CD4-positive, alpha-beta T cell treated with Interleukin-17A for 1 hour (primary cell): ENCODE data around the gene NMT2.
"Not testable (repeated sequence)": the region's sequence is repeated elsewhere in the genome, so short reads cannot be mapped to it uniquely, and the experiment has no call there.

Experiments
- DNase-seq: peaks from one replicate; pipeline ENCODE4 v3.0.0-alpha.2; 2020

Gene NMT2

GRCh38 chr10:15168291-15168785 is at the start of gene NMT2:
TSS of gene NMT2 (minus strand) at chr10:15168693. CDS start at chr10:15168612, 81 bp downstream.
- DNase-seq, result no peak

GRCh38 chr10:15216700-15217099 is 48.2 kb upstream of the NMT2 start:
- no peak for DNase-seq

GRCh38 chr10:15214237-15214636 is 45.7 kb upstream of the NMT2 start:
- no peak for DNase-seq

- DNase-seq, result no peak
These were observed 45.0 kb upstream of the NMT2 start for GRCh38 chr10:15213461-15213861.

GRCh38 chr10:15211464-15211979 is 43.0 kb upstream of the NMT2 start:
- no peak for DNase-seq

- no peak for DNase-seq
These were observed 42.0 kb upstream of the NMT2 start for GRCh38 chr10:15210521-15210920.

- peak; percentile 84 for DNase-seq
These were observed 41.5 kb upstream of the NMT2 start for GRCh38 chr10:15209827-15210509.

GRCh38 chr10:15208221-15208620 is 39.7 kb upstream of the NMT2 start:
- DNase-seq, result peak; percentile 5

- DNase-seq, result not testable (repeated sequence)
These were observed 38.9 kb upstream of the NMT2 start for GRCh38 chr10:15207410-15207809.

- DNase-seq, result no peak
These were observed 34.1 kb upstream of the NMT2 start for GRCh38 chr10:15202639-15203038.

GRCh38 chr10:15202301-15202621 is 33.8 kb upstream of the NMT2 start:
- not testable (repeated sequence) for DNase-seq

- DNase-seq, result no peak
These were observed 33.3 kb upstream of the NMT2 start for GRCh38 chr10:15201589-15202300.

- no peak for DNase-seq
These were observed 32.1 kb upstream of the NMT2 start for GRCh38 chr10:15200626-15201025.

- DNase-seq, result no peak
These were observed 29.4 kb upstream of the NMT2 start for GRCh38 chr10:15197911-15198310.

GRCh38 chr10:15197276-15197675 is 28.8 kb upstream of the NMT2 start:
- DNase-seq, result peak; percentile 5

- DNase-seq, result peak; percentile 22
These were observed 27.7 kb upstream of the NMT2 start for GRCh38 chr10:15196021-15196834.

- DNase-seq, result no peak
These were observed 20.8 kb upstream of the NMT2 start for GRCh38 chr10:15189133-15189885.

GRCh38 chr10:15188603-15189002 is 20.1 kb upstream of the NMT2 start:
- peak; percentile 11 for DNase-seq

GRCh38 chr10:15183689-15184481 is 15.4 kb upstream of the NMT2 start:
- DNase-seq, result no peak

- DNase-seq, result no peak
These were observed 14.2 kb upstream of the NMT2 start for GRCh38 chr10:15182540-15183207.

- DNase-seq, result no peak
These were observed 13.2 kb upstream of the NMT2 start for GRCh38 chr10:15181576-15182156.
